ENCODE data around the gene PAK4. TPM values are rescaled to one million over a fixed set of nuclear protein-coding genes. Genes with fewer than 3 reads are reported as not detected.

The PAK4 gene
- total and polyA plus RNA-seq, 2 of the 13 experiments (the other 11 are each of a cell fraction or from before 2014, with no cell fraction given) = 9.5 to 17.8 TPM

DNA sequence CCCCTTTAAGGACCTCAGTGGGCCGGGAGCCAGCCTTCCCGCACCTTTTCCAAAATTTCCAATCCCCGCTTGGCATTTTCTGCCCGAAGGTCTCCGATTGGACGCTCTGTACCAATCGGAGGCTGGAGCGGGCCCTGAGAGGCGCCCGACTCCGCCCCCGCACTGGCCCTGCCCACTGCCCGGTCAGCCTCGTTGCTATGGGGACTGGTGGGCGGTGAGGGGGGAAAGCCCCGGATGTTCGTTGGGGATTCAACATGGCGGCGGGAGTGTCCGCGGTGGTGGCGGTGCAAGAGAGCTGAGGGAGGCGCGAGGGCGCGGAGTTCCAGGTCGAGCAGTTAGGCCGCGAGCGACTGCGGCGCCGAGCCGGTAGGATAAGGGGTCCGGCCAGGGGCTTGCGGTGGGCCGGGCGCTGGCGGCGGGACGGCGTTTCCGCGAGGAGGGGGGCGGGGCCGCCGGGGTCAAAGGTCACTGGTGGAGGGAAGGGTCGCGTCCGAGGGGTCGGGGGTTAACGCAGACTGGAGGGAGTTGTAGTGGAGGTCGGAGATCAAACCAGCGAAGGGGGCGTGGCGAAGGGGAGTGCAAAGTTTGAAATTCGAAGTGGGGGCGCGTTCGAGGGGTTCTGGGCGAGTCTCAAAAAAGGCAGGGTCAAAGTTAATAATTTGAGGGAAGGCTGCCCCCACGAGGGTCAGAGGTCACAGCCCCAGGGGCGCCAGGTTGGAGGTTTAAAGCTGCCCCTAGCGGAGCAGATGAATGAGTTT, at the start of gene PAK4 (continued):
- peak; percentile 97 for TF ChIP-seq ZNF619 (CRISPR knock-in tag; IDR thresholded peaks at IDR 0.05)
- TF ChIP-seq KDM2A (CRISPR knock-in tag; IDR thresholded peaks at IDR 0.05; ENCODE audit: borderline replicate concordance, low read depth) = peak; percentile 62; the same call in 1 of the 2 replicates
- 0 out of 2 replicates have a peak, but pooled peaks have one; percentile 48 for TF ChIP-seq ZNF138 (CRISPR knock-in tag; IDR thresholded peaks at IDR 0.05; ENCODE audit: low read depth)
- peak; percentile 84 for TF ChIP-seq KAT8 (CRISPR knock-in tag; IDR thresholded peaks at IDR 0.05)
- no peak for TF ChIP-seq ZNF556 (CRISPR knock-in tag; IDR thresholded peaks at IDR 0.05; ENCODE audit: borderline replicate concordance)
- TF ChIP-seq ZNF607 (CRISPR knock-in tag; IDR thresholded peaks at IDR 0.05; ENCODE audit: borderline replicate concordance) = peak; percentile 93
- no peak for TF ChIP-seq TRIM24 (CRISPR knock-in tag; IDR thresholded peaks at IDR 0.05)
- peak; percentile 74 to 98; a peak in 3 of 4 replicates for TF ChIP-seq NR2F1 (CRISPR knock-in tag; IDR thresholded peaks at IDR 0.05)
- TF ChIP-seq, protein P1, sequence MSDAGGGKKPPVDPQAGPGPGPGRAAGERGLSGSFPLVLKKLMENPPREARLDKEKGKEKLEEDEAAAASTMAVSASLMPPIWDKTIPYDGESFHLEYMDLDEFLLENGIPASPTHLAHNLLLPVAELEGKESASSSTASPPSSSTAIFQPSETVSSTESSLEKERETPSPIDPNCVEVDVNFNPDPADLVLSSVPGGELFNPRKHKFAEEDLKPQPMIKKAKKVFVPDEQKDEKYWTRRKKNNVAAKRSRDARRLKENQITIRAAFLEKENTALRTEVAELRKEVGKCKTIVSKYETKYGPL (CRISPR knock-in tag; IDR thresholded peaks at IDR 0.05) = no peak
- TF ChIP-seq ZNF501 (CRISPR knock-in tag; IDR thresholded peaks at IDR 0.05) = peak; percentile 91
- TF ChIP-seq ZBTB42 (CRISPR knock-in tag; IDR thresholded peaks at IDR 0.05) = 0 out of 2 replicates have a peak, but pooled peaks have one; percentile 37
- no peak for TF ChIP-seq RXRB (CRISPR knock-in tag; IDR thresholded peaks at IDR 0.05; ENCODE audit: borderline replicate concordance)
- no peak for TF ChIP-seq ZNF775 (CRISPR knock-in tag; IDR thresholded peaks at IDR 0.05; ENCODE audit: borderline replicate concordance)
- peak; percentile 84; the same call in 1 of the 2 replicates for TF ChIP-seq NRL (CRISPR knock-in tag; IDR thresholded peaks at IDR 0.05; ENCODE audit: borderline replicate concordance)
- TF ChIP-seq, protein P2, sequence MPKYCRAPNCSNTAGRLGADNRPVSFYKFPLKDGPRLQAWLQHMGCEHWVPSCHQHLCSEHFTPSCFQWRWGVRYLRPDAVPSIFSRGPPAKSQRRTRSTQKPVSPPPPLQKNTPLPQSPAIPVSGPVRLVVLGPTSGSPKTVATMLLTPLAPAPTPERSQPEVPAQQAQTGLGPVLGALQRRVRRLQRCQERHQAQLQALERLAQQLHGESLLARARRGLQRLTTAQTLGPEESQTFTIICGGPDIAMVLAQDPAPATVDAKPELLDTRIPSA (CRISPR knock-in tag; IDR thresholded peaks at IDR 0.05; ENCODE audit: borderline replicate concordance) = peak; percentile 29; the same call in 1 of the 2 replicates
- peak; percentile 82 for TF ChIP-seq ZBTB7B (CRISPR knock-in tag; IDR thresholded peaks at IDR 0.05)
- 0 out of 2 replicates have a peak, but pooled peaks have one; percentile 18 for TF ChIP-seq SNAPC2 (CRISPR knock-in tag; IDR thresholded peaks at IDR 0.05)
- TF ChIP-seq RFX5 (IDR thresholded peaks at IDR 0.05; ENCODE audit: low read depth, low read length) = peak; percentile 71

Data from HepG2 (cell line).